HCT116 (cell line): ENCODE data around the gene EML1. TPM values are rescaled to one million over a fixed set of nuclear protein-coding genes. Genes with fewer than 3 reads are reported as not detected.

ENCODE experiments used
- ATAC-seq: fragments of 200-7000 bp; cut with Tn5 transposase; 2 replicates; pipeline ENCODE4 v1.9.1; 2020; ENCODE audit warnings: mild to moderate bottlenecking, moderate library complexity
- BruUV-seq: library from RNA; stranded (reverse); fragments of 400-500 nt; replicated peaks from 2 replicates; lab custom pipeline; 2021; lab: Mats Ljungman, UMichigan
- CTCF ChIA-PET: fragments of 300-600 bp; sonication (Branson Sonifier 250); formaldehyde crosslinking; loops from one replicate; lab custom pipeline; 2021; ENCODE audit warnings: antibody characterized with exemption; lab: Charles Lee
- POLR2A ChIA-PET: fragments of 300-600, 350-600 bp; sonication (Branson Sonifier 250); formaldehyde crosslinking; loops from one replicate; lab custom pipeline; 2021; ENCODE audit warnings: antibody characterized with exemption; lab: Charles Lee
- RAD21 ChIA-PET, 2 experiments: fragments of 300-600 bp; sonication (Branson Sonifier 250); formaldehyde crosslinking; loops; one replicate each; lab custom pipeline; 2023; ENCODE audit warnings: low total read pairs in 2 of 2; ENCODE audit not compliant: uncharacterized antibody in 2 of 2, unreplicated experiment in 2 of 2, low non-redundant PET in 1 of 2; lab: Charles Lee
- DNase-seq: peaks from one replicate; pipeline ENCODE4 v3.0.0-alpha.2; 2010; ENCODE audit warnings: low read depth, low spot score
- H2AFZ ChIP-seq: fragments of 200-600 bp; shearing (Covaris generic), sonication (generic); 2 replicates; pipeline ENCODE4 v1.6.1; 2017; ENCODE audit warnings: low read depth, mixed run types, mixed read lengths, antibody characterized with exemption, low read length; ENCODE audit not compliant: poor library complexity, severe bottlenecking
- H3K27ac ChIP-seq: 2 replicates; pipeline ENCODE4 v1.5.1; 2012; ENCODE audit warnings: low read depth, low read length
- H3K27me3 ChIP-seq: fragments of 200-600 bp; sonication (generic); 2 replicates; pipeline ENCODE4 v1.6.1; 2016; ENCODE audit warnings: mixed run types, low read length, mixed read lengths; ENCODE audit not compliant: insufficient read depth
- H3K36me3 ChIP-seq, 2 experiments: fragments of 200-500 bp in 1 of 2; fragments of 200-600 bp in 1 of 2; sonication (Bioruptor generic) in 1 of 2; sonication (generic) in 1 of 2; 2 replicates each; pipeline versions ENCODE4 v1.5.1 to v1.6.1; 2014 to 2016; ENCODE audit warnings: low read length in 2 of 2, inconsistent platforms in 1 of 2, mixed read lengths in 1 of 2, mixed run types in 1 of 2; ENCODE audit not compliant: insufficient read depth in 2 of 2, control insufficient read depth in 1 of 2
- H3K4me1 ChIP-seq, 2 experiments: fragments of 200-600 bp in 1 of 2; sonication (generic) in 1 of 2; 2 replicates each; pipeline versions ENCODE4 v1.5.1 to v1.6.1; 2012 to 2017; ENCODE audit warnings: low read length in 2 of 2, inconsistent platforms in 1 of 2, mild to moderate bottlenecking in 1 of 2, mixed read lengths in 1 of 2, mixed run types in 1 of 2, moderate library complexity in 1 of 2; ENCODE audit not compliant: insufficient read depth in 2 of 2, control insufficient read depth in 1 of 2
- H3K4me2 ChIP-seq: fragments of 200-600 bp; sonication (generic); 2 replicates; pipeline ENCODE4 v1.6.1; 2017; ENCODE audit warnings: mixed run types, low read length, mixed read lengths
- H3K4me3 ChIP-seq, 2 experiments: fragments of 200-600 bp in 1 of 2; sonication (generic) in 1 of 2; replicated peaks in 1 of 2; 2 replicates each; pipeline ENCODE4 v1.5.1; 2011 to 2016; ENCODE audit warnings: low read length in 2 of 2, control low read depth in 1 of 2, low read depth in 1 of 2, mild to moderate bottlenecking in 1 of 2, mixed read lengths in 1 of 2, mixed run types in 1 of 2
- H3K79me2 ChIP-seq: fragments of 200-600 bp; sonication (generic); 2 replicates; pipeline ENCODE4 v1.6.1; 2017; ENCODE audit warnings: mild to moderate bottlenecking, mixed run types, low read length, moderate library complexity, mixed read lengths; ENCODE audit not compliant: insufficient read depth
- H3K9ac ChIP-seq: fragments of 200-600 bp; sonication (generic); 2 replicates; pipeline ENCODE4 v1.6.1; 2016; ENCODE audit warnings: low read length, mixed read lengths
- H3K9me2 ChIP-seq: fragments of 200-600 bp; sonication (generic), shearing (Covaris generic); 2 replicates; pipeline ENCODE4 v1.6.1; 2017; ENCODE audit warnings: mixed run types, mild to moderate bottlenecking, moderate library complexity; ENCODE audit not compliant: insufficient read depth
- H3K9me3 ChIP-seq, 2 experiments: fragments of 200-500 bp in 1 of 2; fragments of 200-600 bp in 1 of 2; sonication (Bioruptor generic) in 1 of 2; sonication (generic) in 1 of 2; 2 replicates each; pipeline ENCODE4 v1.6.1; 2014 to 2017; ENCODE audit warnings: low read length in 2 of 2, mixed read lengths in 2 of 2, inconsistent platforms in 1 of 2, low read depth in 1 of 2, mild to moderate bottlenecking in 1 of 2, mixed run types in 1 of 2, moderate library complexity in 1 of 2; ENCODE audit not compliant: control insufficient read depth in 1 of 2, insufficient read depth in 1 of 2
- H4K20me1 ChIP-seq: fragments of 200-600 bp; sonication (generic), shearing (Covaris generic); 2 replicates; pipeline ENCODE4 v1.6.1; 2017; ENCODE audit warnings: mixed run types, mild to moderate bottlenecking, moderate library complexity; ENCODE audit not compliant: insufficient read depth
- ATF3 ChIP-seq: IDR thresholded peaks from 2 replicates; pipeline ENCODE4 v1.6.1; 2012
- CBX3 ChIP-seq: IDR thresholded peaks from 2 replicates; pipeline ENCODE4 v1.6.1; 2012; ENCODE audit warnings: low read depth
- CEBPB ChIP-seq: IDR thresholded peaks from 2 replicates; pipeline ENCODE4 v1.6.1; 2012; ENCODE audit warnings: low read depth
- EGR1 ChIP-seq: IDR thresholded peaks from 2 replicates; pipeline ENCODE4 v1.6.1; 2012; ENCODE audit warnings: low read depth
- EZH2phosphoT487 ChIP-seq: fragments of 200-600 bp; IDR thresholded peaks from 2 replicates; pipeline ENCODE4 v1.6.1; 2018; ENCODE audit warnings: antibody characterized with exemption, borderline replicate concordance
- FOSL1 ChIP-seq: IDR thresholded peaks from 2 replicates; pipeline ENCODE4 v1.6.1; 2012; ENCODE audit warnings: low read depth
- JUND ChIP-seq: IDR thresholded peaks from 2 replicates; pipeline ENCODE4 v1.6.1; 2012
- REST ChIP-seq: IDR thresholded peaks from 2 replicates; pipeline ENCODE4 v1.6.1; 2012; ENCODE audit warnings: low read depth
- SP1 ChIP-seq: IDR thresholded peaks from 2 replicates; pipeline ENCODE4 v1.6.1; 2012; ENCODE audit warnings: low read depth
- SRF ChIP-seq: IDR thresholded peaks from 2 replicates; pipeline ENCODE4 v1.6.1; 2012; ENCODE audit warnings: low read depth
- TCF7L2 ChIP-seq: IDR thresholded peaks from 2 replicates; pipeline ENCODE4 v1.7.0; 2011; ENCODE audit warnings: borderline replicate concordance, inconsistent platforms; ENCODE audit not compliant: insufficient read depth, insufficient read length; ENCODE audit errors: extremely low read depth
- YY1 ChIP-seq: IDR thresholded peaks from 2 replicates; pipeline ENCODE4 v1.6.1; 2011; ENCODE audit warnings: low read length, low read depth, moderate library complexity, mild to moderate bottlenecking; ENCODE audit not compliant: insufficient replicate concordance; ENCODE audit errors: extremely low read depth
- ZFX ChIP-seq: fragments of 450-650 bp; IDR thresholded peaks from 2 replicates; pipeline ENCODE4 v1.6.1; 2017
- intact Hi-C: fragments of 100-400 bp; cut with micrococcal nuclease; formaldehyde crosslinking; loops from 2 replicates; pipeline ENCODE4 v1.10.0; 2022
- total RNA-seq: library from RNA; stranded (reverse); gene quantifications from one replicate; pipeline ENCODE4 v1.2.1, GENCODE V29; 2021; ENCODE audit not compliant: unreplicated experiment

Gene EML1
- total RNA-seq, 1 experiment from 2014 or later: 7.4 TPM

GRCh38 chr14:99790978-99791376 lies 2.2 kb upstream of the EML1 start:
- no TSS peak for BruUV-seq
- Histone ChIP-seq H2AFZ (no peak overlapping the region), H3K27ac (no peak overlapping the region), H3K36me3 (no peaks in the 10 kb centered on the region), H3K9me3 (no peaks in the 10 kb centered on the region), H3K79me2 (no peaks in the 10 kb centered on the region), H4K20me1 (no peaks in the 10 kb centered on the region), H3K9me2 (no peaks in the 10 kb centered on the region), H3K4me3 (no peak overlapping the region)
- POLR2A ChIA-PET: no interaction called here
- CTCF ChIA-PET: no interaction called here
- ATAC-seq (no peak), DNase-seq (no peak)
- intact Hi-C loops: loop anchor here (5.0 kb wide), 1 partner anchor 34 kb away; no protein-coding TSS in a partner anchor
- no peak for TF ChIP-seq FOSL1
- no peak for TF ChIP-seq CBX3
- 0 out of 2 replicates have a peak, but pooled peaks have one; percentile 9 for TF ChIP-seq ATF3
- TF ChIP-seq CEBPB: peak; percentile 36; the same call in 1 of the 2 replicates
- peak; percentile 43 for TF ChIP-seq TCF7L2
- TF ChIP-seq, all 23 proteins: peak for 3
- Histone ChIP-seq H3K4me2 (no peak overlapping the region), H3K4me1 (peaks cover 7 to 9% of the 10 kb centered on the region in 2 experiments; a peak in 2 of 4 replicates), H3K27me3 (peaks cover 13% of the 10 kb centered on the region; the same call in 1 of the 2 replicates), H3K9ac (no peak overlapping the region)
- RAD21 ChIA-PET: no interaction called here

- no peak for TF ChIP-seq ZFX
- TF ChIP-seq EGR1: no peak
- no peak for TF ChIP-seq CBX3
- no peak for TF ChIP-seq YY1
- TF ChIP-seq JUND: no peak
- no peak for TF ChIP-seq REST
- TF ChIP-seq SRF: no peak
- no peak for TF ChIP-seq SP1
- no peak for TF ChIP-seq EZH2phosphoT487
- TF ChIP-seq TCF7L2: no peak
- intact Hi-C loops: loop anchor here (5.0 kb wide), 1 partner anchor 34 kb away; no protein-coding TSS in a partner anchor
- DNase-seq (no peak), ATAC-seq (no peak)
- Histone ChIP-seq H3K9ac (no peak overlapping the region), H3K4me2 (no peak overlapping the region), H3K27ac (no peak overlapping the region), H3K9me3 (no peaks in the 10 kb centered on the region), H3K27me3 (peaks cover 17% of the 10 kb centered on the region; the same call in 1 of the 2 replicates), H3K36me3 (no peaks in the 10 kb centered on the region), H3K79me2 (no peaks in the 10 kb centered on the region), H2AFZ (no peak overlapping the region), H3K4me1 (peaks cover 7 to 9% of the 10 kb centered on the region in 2 experiments; a peak in 2 of 4 replicates), H4K20me1 (no peaks in the 10 kb centered on the region), H3K9me2 (no peaks in the 10 kb centered on the region), H3K4me3 (no peak overlapping the region)
- ChIA-PET RAD21 (no interaction called here), CTCF (no interaction called here), POLR2A (no interaction called here)
- no TSS peak for BruUV-seq
Measured at GRCh38 chr14:99791476-99792209, 1.6 kb upstream of the EML1 start.
